A204.1 (cell line): ENCODE results near the gene RGS11.

Source experiments
- FAIRE-seq: peaks from 2 replicates; lab custom pipeline; 2012; peaks lifted over from hg19 to GRCh38; lab: Jason Lieb, UNC

RGS11 gene

GRCh38 chr16:296806-297510, 21.2 kb upstream of the RGS11 start:
- no peak for FAIRE-seq

- no peak for FAIRE-seq
These were observed 20.5 kb upstream of the RGS11 start for GRCh38 chr16:296276-296675.

GRCh38 chr16:293043-293775, 17.5 kb upstream of the RGS11 start:
- FAIRE-seq: no peak

GRCh38 chr16:291539-291938, 15.8 kb upstream of the RGS11 start:
- FAIRE-seq: no peak

- no peak for FAIRE-seq
These were observed 15.1 kb upstream of the RGS11 start for GRCh38 chr16:290681-291405.

- no peak for FAIRE-seq
These were observed 14.4 kb upstream of the RGS11 start for GRCh38 chr16:290015-290680.

GRCh38 chr16:289395-289997, 13.8 kb upstream of the RGS11 start:
- FAIRE-seq: no peak

GRCh38 chr16:287981-288920, 12.5 kb upstream of the RGS11 start:
- FAIRE-seq: no peak

- no peak for FAIRE-seq
These were observed 11.6 kb upstream of the RGS11 start for GRCh38 chr16:287298-287811.

GRCh38 chr16:286491-287297, 10.9 kb upstream of the RGS11 start:
- no peak for FAIRE-seq

- no peak for FAIRE-seq
These were observed 9.7 kb upstream of the RGS11 start for GRCh38 chr16:285146-286055.

GRCh38 chr16:284204-285120, 8.7 kb upstream of the RGS11 start:
- no peak for FAIRE-seq

GRCh38 chr16:283033-283805, 7.5 kb upstream of the RGS11 start, which contains the start of gene PDIA2:
PDIA2 (plus strand) TSS chr16:283164; CDS start chr16:283170, 6 bp downstream.
- FAIRE-seq: no peak

GRCh38 chr16:282491-282890, 6.7 kb upstream of the RGS11 start:
- no peak for FAIRE-seq

GRCh38 chr16:281660-282255, 6.0 kb upstream of the RGS11 start:
- no peak for FAIRE-seq

GRCh38 chr16:280991-281659, 5.4 kb upstream of the RGS11 start:
- no peak for FAIRE-seq
